Activated CD4-positive, alpha-beta memory T cell treated with anti-CD3 and anti-CD28 coated beads, Interleukin-2, amount 10 ng/mL, durations not matched to agents 7 days and 5 days (primary cell): ENCODE results near the gene IGF2BP3. TPM values are rescaled to one million over a fixed set of nuclear protein-coding genes. Genes with fewer than 3 reads are reported as not detected.
A peak's percentile ranks its signal among the peaks of the same experiment; 100 is the strongest.

Source experiments
- CTCF ChIA-PET: fragments of 350-600 bp; sonication (Branson Sonifier 250); formaldehyde crosslinking; loops from one replicate; lab custom pipeline; 2021; ENCODE audit warnings: antibody characterized with exemption, inconsistent platforms; lab: Charles Lee
- POLR2A ChIA-PET: fragments of 350-600 bp; sonication (Branson Sonifier 250); formaldehyde crosslinking; loops from one replicate; lab custom pipeline; 2021; ENCODE audit warnings: antibody characterized with exemption; lab: Charles Lee
- DNase-seq: peaks from one replicate; pipeline ENCODE4 v3.0.0-alpha.2; 2020
- H3K27ac Mint-ChIP-seq: one replicate; pipeline ENCODE4 v1.8.0; 2021; ENCODE audit warnings: mild to moderate bottlenecking, mixed read lengths
- H3K27me3 Mint-ChIP-seq: one replicate; pipeline ENCODE4 v1.8.0; 2021; ENCODE audit warnings: mixed read lengths
- H3K36me3 Mint-ChIP-seq: one replicate; pipeline ENCODE4 v1.8.0; 2021; ENCODE audit warnings: low read depth, mixed read lengths
- H3K4me1 Mint-ChIP-seq: one replicate; pipeline ENCODE4 v1.8.0; 2021; ENCODE audit warnings: mixed read lengths
- H3K4me3 Mint-ChIP-seq: one replicate; pipeline ENCODE4 v1.8.0; 2021; ENCODE audit warnings: mild to moderate bottlenecking, mixed read lengths
- H3K9me3 Mint-ChIP-seq: one replicate; pipeline ENCODE4 v1.8.0; 2021; ENCODE audit warnings: mixed read lengths
- total RNA-seq, 2 experiments: library from RNA; stranded (reverse); gene quantifications; one replicate each; pipeline ENCODE4 v1.2.3, GENCODE V29; 2021

The IGF2BP3 gene
- total RNA-seq, 2 experiments from 2014 or later: 0.48 to 0.68 TPM

- ChIA-PET POLR2A (no interaction called here), CTCF (interaction anchor here (1.7 kb wide), 1 partner anchor 21 kb away, joined by 5 read pairs; no protein-coding TSS in a partner anchor)
- DNase-seq: no peak
- Mint-ChIP-seq H3K9me3 (no peaks in the 10 kb centered on the region), H3K4me1 (no peaks in the 10 kb centered on the region), H3K27ac (no peak overlapping the region), H3K27me3 (no peaks in the 10 kb centered on the region), H3K36me3 (peaks cover 5% of the 10 kb centered on the region), H3K4me3 (no peak overlapping the region)
These were observed 176.7 kb downstream of the IGF2BP3 start for GRCh38 chr7:23293500-23294073.

GRCh38 chr7:23292623-23293022 is 177.7 kb downstream of the IGF2BP3 start:
- Mint-ChIP-seq H3K36me3 (no peaks in the 10 kb centered on the region), H3K27ac (no peak overlapping the region), H3K4me1 (peaks cover 6% of the 10 kb centered on the region), H3K9me3 (no peaks in the 10 kb centered on the region), H3K4me3 (no peak overlapping the region), H3K27me3 (no peaks in the 10 kb centered on the region)
- ChIA-PET CTCF (interaction anchor here (1.6 kb wide), 1 partner anchor 20 kb away, joined by 5 read pairs; no protein-coding TSS in a partner anchor), POLR2A (no interaction called here)
- no peak for DNase-seq

- no peaks in the 10 kb centered on the region for H3K27me3 Mint-ChIP-seq
- POLR2A ChIA-PET: no interaction called here
- no peaks in the 10 kb centered on the region for H3K9me3 Mint-ChIP-seq
- peaks cover 9% of the 10 kb centered on the region for H3K4me1 Mint-ChIP-seq
- CTCF ChIA-PET: interaction anchor here (1.6 kb wide), 1 partner anchor 19 kb away, joined by 5 read pairs; no protein-coding TSS in a partner anchor
- DNase-seq: no peak
- H3K4me3 Mint-ChIP-seq: no peak overlapping the region
- no peak overlapping the region for H3K27ac Mint-ChIP-seq
- no peaks in the 10 kb centered on the region for H3K36me3 Mint-ChIP-seq
These were observed 178.2 kb downstream of the IGF2BP3 start for GRCh38 chr7:23291957-23292560.

- POLR2A ChIA-PET: interaction anchor here (1.0 kb wide), 1 partner anchor 14 kb away, joined by 3 read pairs; no protein-coding TSS in a partner anchor
These were observed 179.3 kb downstream of the IGF2BP3 start for GRCh38 chr7:23290993-23291392.

DNA sequence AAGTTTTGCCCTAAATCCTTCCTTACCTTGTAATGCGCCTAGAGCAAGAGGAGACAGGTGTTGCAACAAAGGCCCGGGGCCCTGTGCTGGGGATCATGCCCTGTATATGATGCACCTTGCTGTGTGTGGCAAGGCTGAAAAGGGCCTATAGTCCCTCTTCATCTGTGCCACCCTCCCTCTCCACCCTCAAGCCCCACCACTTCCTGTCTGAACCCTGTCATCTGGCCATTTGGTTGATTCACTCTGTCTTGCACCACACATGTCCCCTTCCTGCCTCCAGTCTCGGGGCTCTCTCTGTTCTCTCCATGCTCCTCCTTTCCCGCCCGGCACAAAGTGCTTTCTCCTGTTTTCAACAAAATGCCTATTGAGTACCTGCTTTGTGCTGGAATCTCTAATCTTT is 182.7 kb downstream of the IGF2BP3 start:
- CTCF ChIA-PET: no interaction called here

More at GRCh38 chr7:23290993-23291392, 179.3 kb downstream of the IGF2BP3 start:
- Mint-ChIP-seq H3K9me3 (no peaks in the 10 kb centered on the region), H3K4me1 (peaks cover 9% of the 10 kb centered on the region), H3K27ac (no peak overlapping the region), H3K36me3 (no peaks in the 10 kb centered on the region), H3K27me3 (no peaks in the 10 kb centered on the region), H3K4me3 (no peak overlapping the region)
- DNase-seq: no peak
- CTCF ChIA-PET: interaction anchor here (1.6 kb wide), 1 partner anchor 18 kb away, joined by 5 read pairs; no protein-coding TSS in a partner anchor

DNA sequence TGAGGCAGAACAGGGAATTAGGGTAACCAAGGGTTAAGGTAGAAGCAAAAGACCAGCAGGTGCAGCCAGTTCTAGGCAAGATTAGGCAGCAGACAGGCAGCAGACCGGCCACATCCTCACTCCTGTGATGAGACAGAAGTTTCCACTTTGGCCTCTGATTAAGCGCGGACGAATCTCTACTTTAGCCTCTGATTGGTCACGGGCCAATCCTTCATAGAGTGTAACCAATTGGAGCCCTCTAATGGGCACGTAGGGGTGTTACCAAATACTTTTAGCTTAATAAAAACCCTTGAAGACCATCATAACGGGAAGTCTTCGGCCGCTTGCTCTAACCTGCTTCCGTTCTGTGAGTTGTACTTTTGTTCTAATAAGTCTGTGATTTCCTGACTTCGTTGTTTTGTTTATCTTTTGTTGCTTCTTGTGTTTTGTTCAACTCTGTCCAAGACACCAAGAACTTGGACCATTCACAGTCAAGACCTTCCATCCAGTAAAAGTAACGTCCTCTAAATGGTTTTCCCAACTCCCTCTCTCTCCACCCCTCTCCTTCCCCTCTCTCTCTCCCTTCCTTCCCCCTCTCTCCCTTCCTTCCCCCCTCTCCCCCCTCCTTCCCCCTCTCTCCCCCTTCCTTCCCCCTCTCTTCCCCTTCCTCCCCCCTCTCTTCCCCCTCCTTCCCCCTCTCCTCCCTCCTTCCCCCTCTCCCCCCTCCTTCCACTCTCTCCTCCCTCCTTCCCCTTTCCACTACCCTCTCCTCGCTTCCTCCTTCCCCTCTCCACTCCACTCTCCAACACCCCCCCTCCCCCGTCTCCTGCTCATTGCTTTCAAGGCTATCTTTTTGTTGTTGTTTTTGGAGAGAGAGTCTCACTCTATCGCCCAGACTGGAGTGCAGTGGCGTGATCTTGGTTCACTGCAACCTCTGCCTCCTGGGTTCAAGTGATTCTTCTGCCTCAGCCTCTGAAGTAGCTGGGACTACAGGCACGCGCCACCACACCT is 184.3 kb downstream of the IGF2BP3 start:
- peaks cover 9% of the 10 kb centered on the region for H3K4me1 Mint-ChIP-seq
- no peaks in the 10 kb centered on the region for H3K9me3 Mint-ChIP-seq
- CTCF ChIA-PET: interaction anchor here (0.7 to 2.4 kb wide), 5 partner anchors 10 to 177 kb away, joined by 3 to 7 read pairs (median 4); no protein-coding TSS in a partner anchor
- H3K36me3 Mint-ChIP-seq: no peaks in the 10 kb centered on the region
- H3K27me3 Mint-ChIP-seq: no peaks in the 10 kb centered on the region
- POLR2A ChIA-PET: no interaction called here
- H3K27ac Mint-ChIP-seq: no peak overlapping the region
- H3K4me3 Mint-ChIP-seq: no peak overlapping the region
- DNase-seq: no peak

More for the DNA sequence above, 182.7 kb downstream of the IGF2BP3 start:
- no peak overlapping the region for H3K27ac Mint-ChIP-seq
- peaks cover 9% of the 10 kb centered on the region for H3K4me1 Mint-ChIP-seq
- no peaks in the 10 kb centered on the region for H3K27me3 Mint-ChIP-seq
- POLR2A ChIA-PET: interaction anchor here (1.7 kb wide), 1 partner anchor 11 kb away, joined by 5 read pairs; the partner anchor contains the start of gene MALSU1
- no peaks in the 10 kb centered on the region for H3K36me3 Mint-ChIP-seq
- peak; percentile 38 for DNase-seq
- H3K9me3 Mint-ChIP-seq: no peaks in the 10 kb centered on the region
- no peak overlapping the region for H3K4me3 Mint-ChIP-seq

- H3K27me3 Mint-ChIP-seq: no peaks in the 10 kb centered on the region
- no peaks in the 10 kb centered on the region for H3K9me3 Mint-ChIP-seq
- H3K4me3 Mint-ChIP-seq: no peak overlapping the region
- CTCF ChIA-PET: interaction anchor here (1.6 to 2.4 kb wide), 2 partner anchors 8 to 12 kb away, joined by 6 to 7 read pairs; no protein-coding TSS in a partner anchor
- peaks cover 9% of the 10 kb centered on the region for H3K4me1 Mint-ChIP-seq
- H3K36me3 Mint-ChIP-seq: no peaks in the 10 kb centered on the region
- no peak for DNase-seq
- POLR2A ChIA-PET: no interaction called here
- no peak overlapping the region for H3K27ac Mint-ChIP-seq
These were observed 185.4 kb downstream of the IGF2BP3 start for GRCh38 chr7:23284871-23285270.

DNA sequence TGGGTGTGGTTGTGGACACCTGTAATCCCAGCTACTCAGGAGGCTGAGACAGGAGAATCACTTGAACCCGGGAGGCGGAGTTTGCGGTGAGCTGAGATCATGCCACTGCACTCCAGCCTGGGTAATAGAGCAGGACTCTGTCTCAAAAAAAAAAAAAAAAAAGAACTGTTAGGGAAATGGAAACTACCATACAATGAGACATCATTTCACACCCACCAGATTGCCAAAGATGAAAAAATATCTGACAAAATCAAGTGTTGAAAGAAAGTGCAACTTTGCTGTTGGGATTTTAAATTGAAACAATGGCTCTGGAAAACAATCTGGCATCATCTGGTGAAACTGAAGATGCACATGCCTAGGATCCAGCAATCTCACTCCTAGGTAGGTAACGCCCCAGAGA is 187.2 kb downstream of the IGF2BP3 start:
- Mint-ChIP-seq H3K4me3 (no peak overlapping the region), H3K4me1 (peaks cover 8% of the 10 kb centered on the region), H3K27ac (no peak overlapping the region), H3K27me3 (no peaks in the 10 kb centered on the region), H3K9me3 (no peaks in the 10 kb centered on the region), H3K36me3 (no peaks in the 10 kb centered on the region)
- ChIA-PET POLR2A (no interaction called here), CTCF (interaction anchor here (2.0 kb wide), 1 partner anchor 10 kb away, joined by 13 read pairs; no protein-coding TSS in a partner anchor)
- no peak for DNase-seq

GRCh38 chr7:23279819-23280525 is 190.3 kb downstream of the IGF2BP3 start:
- H3K27me3 Mint-ChIP-seq: no peaks in the 10 kb centered on the region
- no peak overlapping the region for H3K4me3 Mint-ChIP-seq
- no peak for DNase-seq
- no peaks in the 10 kb centered on the region for H3K36me3 Mint-ChIP-seq
- POLR2A ChIA-PET: no interaction called here
- no peak overlapping the region for H3K27ac Mint-ChIP-seq
- no peaks in the 10 kb centered on the region for H3K9me3 Mint-ChIP-seq
- no peaks in the 10 kb centered on the region for H3K4me1 Mint-ChIP-seq
- CTCF ChIA-PET: interaction anchor here (1.0 to 2.0 kb wide), 5 partner anchors 10 to 267 kb away, joined by 3 to 6 read pairs (median 3); no protein-coding TSS in a partner anchor

- Mint-ChIP-seq H3K27me3 (no peaks in the 10 kb centered on the region), H3K9me3 (no peaks in the 10 kb centered on the region), H3K4me1 (peaks cover 12% of the 10 kb centered on the region), H3K36me3 (no peaks in the 10 kb centered on the region), H3K27ac (no peak overlapping the region), H3K4me3 (no peak overlapping the region)
- POLR2A ChIA-PET: interaction anchor here (0.8 kb wide), 1 partner anchor 13 kb away, joined by 3 read pairs; no protein-coding TSS in a partner anchor
- CTCF ChIA-PET: interaction anchor here (0.6 to 2.3 kb wide), 10 partner anchors 8 to 265 kb away, joined by 3 to 9 read pairs (median 4); no protein-coding TSS in a partner anchor
- peak; percentile 21 for DNase-seq
These were observed 192.8 kb downstream of the IGF2BP3 start for GRCh38 chr7:23277359-23277989.

DNA sequence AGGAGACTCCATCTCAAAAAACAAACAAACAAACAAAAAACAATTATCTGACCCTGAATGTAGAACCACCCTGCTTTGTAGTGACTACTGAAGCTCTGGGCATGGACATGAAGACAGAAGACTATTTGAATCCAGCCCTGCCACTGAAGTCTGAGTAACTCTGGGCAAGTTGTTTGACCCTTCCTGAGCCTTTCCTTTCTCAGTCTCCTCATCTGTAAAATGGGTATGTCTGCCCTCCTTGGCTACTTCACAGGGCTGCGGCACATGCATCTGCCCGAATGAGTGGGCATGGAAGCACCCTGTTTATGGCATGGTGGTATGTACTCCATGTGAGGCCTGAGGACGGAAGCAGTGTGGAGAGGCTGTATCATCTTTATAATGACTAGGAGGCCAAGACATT is 193.3 kb downstream of the IGF2BP3 start:
- H3K9me3 Mint-ChIP-seq: no peaks in the 10 kb centered on the region
- ChIA-PET CTCF (interaction anchor here (0.6 to 2.3 kb wide), 11 partner anchors 9 to 266 kb away, joined by 3 to 9 read pairs (median 4); no protein-coding TSS in a partner anchor), POLR2A (interaction anchor here (0.5 to 0.8 kb wide), 2 partner anchors 14 to 506 kb away, joined by 3 read pairs; no protein-coding TSS in a partner anchor)
- H3K4me3 Mint-ChIP-seq: no peak overlapping the region
- H3K4me1 Mint-ChIP-seq: peaks cover 15% of the 10 kb centered on the region
- peaks cover 2% of the 10 kb centered on the region for H3K27me3 Mint-ChIP-seq
- no peaks in the 10 kb centered on the region for H3K36me3 Mint-ChIP-seq
- H3K27ac Mint-ChIP-seq: no peak overlapping the region
- DNase-seq: no peak
